SU-DHL-6 (cell line): ENCODE results near the gene KCNK2.

Experiments used
- H2AFZ ChIP-seq: fragments of 200-600 bp; sonication (generic); 2 replicates; pipeline ENCODE4 v1.6.1; 2014; ENCODE audit warnings: low read depth, mild to moderate bottlenecking, moderate library complexity, mixed read lengths, antibody characterized with exemption, low read length; ENCODE audit not compliant: severe bottlenecking
- H3F3A ChIP-seq: fragments of 200-600 bp; shearing (Covaris generic); 2 replicates; pipeline ENCODE4 v1.6.0; 2016; ENCODE audit warnings: antibody characterized with exemption, mild to moderate bottlenecking; ENCODE audit not compliant: insufficient read depth
- H3K27ac ChIP-seq: fragments of 200-600 bp; sonication (generic); 2 replicates; pipeline ENCODE4 v1.5.1; 2016; ENCODE audit warnings: low read depth, mild to moderate bottlenecking, low read length, moderate library complexity, mixed read lengths
- H3K27me3 ChIP-seq: fragments of 200-600 bp; sonication (generic), shearing (Covaris generic); 2 replicates; pipeline ENCODE4 v1.6.0; 2014; ENCODE audit warnings: mild to moderate bottlenecking, low read length
- H3K36me3 ChIP-seq: fragments of 200-600 bp; sonication (generic); 2 replicates; pipeline ENCODE4 v1.6.1; 2014; ENCODE audit warnings: mild to moderate bottlenecking, low read length, mixed read lengths
- H3K4me2 ChIP-seq: fragments of 300-600, 200-600 bp; shearing (Covaris generic), sonication (generic); 2 replicates; pipeline ENCODE4 v1.6.0; 2014; ENCODE audit warnings: low read length, low read depth, mild to moderate bottlenecking; ENCODE audit not compliant: poor library complexity, severe bottlenecking
- H3K4me3 ChIP-seq: fragments of 200-600 bp; sonication (generic); 2 replicates; pipeline ENCODE4 v1.5.1; 2014; ENCODE audit warnings: antibody characterized with exemption, low read length, mild to moderate bottlenecking, mixed read lengths; ENCODE audit not compliant: insufficient read depth, poor library complexity, severe bottlenecking
- H3K79me2 ChIP-seq: fragments of 200-600 bp; sonication (generic); 2 replicates; pipeline ENCODE4 v1.6.1; 2014; ENCODE audit warnings: mild to moderate bottlenecking, low read length, moderate library complexity; ENCODE audit not compliant: insufficient read depth
- H3K9ac ChIP-seq: fragments of 200-600 bp; sonication (generic); 2 replicates; pipeline ENCODE4 v1.7.0; 2014; ENCODE audit warnings: mild to moderate bottlenecking, low read length
- H3K9me2 ChIP-seq: fragments of 200-600 bp; sonication (generic); replicated peaks from 2 replicates; pipeline ENCODE4 v1.6.1; 2014; ENCODE audit warnings: low read length; ENCODE audit not compliant: insufficient read depth
- H3K9me3 ChIP-seq: fragments of 200-600 bp; sonication (generic); 2 replicates; pipeline ENCODE4 v1.6.1; 2014; ENCODE audit warnings: low read length, mixed read lengths; ENCODE audit not compliant: insufficient read depth
- H4K20me1 ChIP-seq: fragments of 200-600 bp; sonication (generic); 2 replicates; pipeline ENCODE4 v1.6.1; 2014; ENCODE audit warnings: low read depth, mild to moderate bottlenecking, antibody characterized with exemption, low read length, moderate library complexity, mixed read lengths
- CTCF ChIP-seq: fragments of 200-600 bp; sonication (generic); IDR thresholded peaks from one replicate; pipeline ENCODE4 v1.5.1; 2017; ENCODE audit warnings: antibody characterized with exemption, mild to moderate bottlenecking, low read length, moderate library complexity; ENCODE audit not compliant: insufficient read depth, poor library complexity, severe bottlenecking
- EZH2phosphoT487 ChIP-seq: fragments of 200-600 bp; sonication (generic), shearing (Covaris generic); conservative IDR thresholded peaks from 2 replicates; pipeline ENCODE4 v1.6.1; 2018; ENCODE audit warnings: mild to moderate bottlenecking, antibody characterized with exemption, low read length, moderate library complexity, mixed read lengths

The KCNK2 gene

GRCh38 chr1:215192306-215192705 lies 109.8 kb downstream of the KCNK2 start:
- Histone ChIP-seq H2AFZ (no peak overlapping the region), H3K9me2 (no peaks in the 10 kb centered on the region), H4K20me1 (no peaks in the 10 kb centered on the region), H3K4me3 (no peak overlapping the region), H3K27me3 (no peaks in the 10 kb centered on the region), H3F3A (no peaks in the 10 kb centered on the region), H3K27ac (no peak overlapping the region), H3K79me2 (no peaks in the 10 kb centered on the region), H3K9me3 (no peaks in the 10 kb centered on the region), H3K36me3 (no peaks in the 10 kb centered on the region), H3K4me2 (no peak overlapping the region), H3K9ac (no peak overlapping the region)
- no peak for TF ChIP-seq EZH2phosphoT487
- TF ChIP-seq CTCF = no peak

- Histone ChIP-seq H3K4me3 (no peak overlapping the region), H3K9me2 (no peaks in the 10 kb centered on the region), H3K4me2 (no peak overlapping the region), H3K79me2 (no peaks in the 10 kb centered on the region), H3K36me3 (no peaks in the 10 kb centered on the region), H3K27me3 (no peaks in the 10 kb centered on the region), H2AFZ (no peak overlapping the region), H4K20me1 (no peaks in the 10 kb centered on the region), H3F3A (no peaks in the 10 kb centered on the region), H3K27ac (no peak overlapping the region), H3K9ac (no peak overlapping the region), H3K9me3 (no peaks in the 10 kb centered on the region)
- TF ChIP-seq CTCF (no peak), EZH2phosphoT487 (no peak)
Measured at GRCh38 chr1:215198021-215198420, 115.5 kb downstream of the KCNK2 start.

- H3K9me3 ChIP-seq = no peaks in the 10 kb centered on the region
- H3K9ac ChIP-seq = no peak overlapping the region
- H3K36me3 ChIP-seq = no peaks in the 10 kb centered on the region
- H3K9me2 ChIP-seq = no peaks in the 10 kb centered on the region
- no peaks in the 10 kb centered on the region for H3F3A ChIP-seq
- TF ChIP-seq CTCF = no peak
- no peak for TF ChIP-seq EZH2phosphoT487
- H3K4me2 ChIP-seq = no peak overlapping the region
- no peaks in the 10 kb centered on the region for H3K27me3 ChIP-seq
- no peaks in the 10 kb centered on the region for H4K20me1 ChIP-seq
- H3K4me3 ChIP-seq = no peak overlapping the region
- no peak overlapping the region for H3K27ac ChIP-seq
- no peak overlapping the region for H2AFZ ChIP-seq
- H3K79me2 ChIP-seq = no peaks in the 10 kb centered on the region
Measured at GRCh38 chr1:215200121-215200520, 117.6 kb downstream of the KCNK2 start.

GRCh38 chr1:215201283-215201682 lies 118.7 kb downstream of the KCNK2 start:
- Histone ChIP-seq H3K4me3 (no peak overlapping the region), H3K9ac (no peak overlapping the region), H3K79me2 (no peaks in the 10 kb centered on the region), H3K4me2 (no peak overlapping the region), H3F3A (no peaks in the 10 kb centered on the region), H3K27me3 (no peaks in the 10 kb centered on the region), H3K36me3 (no peaks in the 10 kb centered on the region), H3K27ac (no peak overlapping the region), H4K20me1 (no peaks in the 10 kb centered on the region), H2AFZ (no peak overlapping the region), H3K9me3 (no peaks in the 10 kb centered on the region), H3K9me2 (no peaks in the 10 kb centered on the region)
- no peak for TF ChIP-seq EZH2phosphoT487
- no peak for TF ChIP-seq CTCF
